Mucosa of gallbladder (tissue), 1 donor: ENCODE measurements around the gene ST3GAL4. TPM values are rescaled to one million over a fixed set of nuclear protein-coding genes. Genes with fewer than 3 reads are reported as not detected.
"Not testable (repeated sequence)": the region's sequence is repeated elsewhere in the genome, so short reads cannot be mapped to it uniquely, and the experiment has no call there.

ENCODE experiments used
- DNase-seq: peaks from one replicate; pipeline ENCODE4 v3.0.0-alpha.2; 2020; ENCODE audit warnings: low spot score
- total RNA-seq: library from RNA; stranded (reverse); gene quantifications from one replicate; pipeline ENCODE4 v1.2.1, GENCODE V29; 2021
- donor health status: DM: no; HTN: no; CAD: no.

Gene ST3GAL4
- total RNA-seq, 1 donor from 2014 or later: 19.4 TPM

GRCh38 chr11:126346586-126346940 is 8.9 kb upstream of the ST3GAL4 start:
- DNase-seq: no peak

- not testable (repeated sequence) for DNase-seq
Measured at GRCh38 chr11:126346946-126347345, 8.5 kb upstream of the ST3GAL4 start.

GRCh38 chr11:126347751-126348668 is 7.5 kb upstream of the ST3GAL4 start:
- DNase-seq: no peak

- DNase-seq: no peak
Measured at GRCh38 chr11:126348806-126349582, 6.5 kb upstream of the ST3GAL4 start.

GRCh38 chr11:126350836-126351235 is 4.7 kb upstream of the ST3GAL4 start:
- DNase-seq: no peak

GRCh38 chr11:126352163-126352562 is 3.3 kb upstream of the ST3GAL4 start:
- no peak for DNase-seq

GRCh38 chr11:126352934-126353801 is 2.3 kb upstream of the ST3GAL4 start:
- DNase-seq: no peak

- DNase-seq: no peak
Measured at GRCh38 chr11:126354631-126355323, 709 bp upstream of the ST3GAL4 start.

- DNase-seq: no peak
Measured at GRCh38 chr11:126355926-126356897, 726 bp downstream of the ST3GAL4 start.

GRCh38 chr11:126357055-126357962 is 1.8 kb downstream of the ST3GAL4 start:
- DNase-seq: no peak

- DNase-seq: no peak
Measured at GRCh38 chr11:126357969-126358762, 2.7 kb downstream of the ST3GAL4 start.

- DNase-seq: no peak
Measured at GRCh38 chr11:126358763-126359160, 3.3 kb downstream of the ST3GAL4 start.

- DNase-seq: peak; percentile 51
Measured at GRCh38 chr11:126359431-126360048, 4.1 kb downstream of the ST3GAL4 start.

GRCh38 chr11:126360049-126360446 is 4.6 kb downstream of the ST3GAL4 start:
- DNase-seq: no peak

- DNase-seq: no peak
Measured at GRCh38 chr11:126361400-126361799, 5.9 kb downstream of the ST3GAL4 start.

- no peak for DNase-seq
Measured at GRCh38 chr11:126362879-126363655, 7.6 kb downstream of the ST3GAL4 start.

GRCh38 chr11:126363706-126364248 is 8.3 kb downstream of the ST3GAL4 start:
- DNase-seq: no peak
